ENCODE data around the gene C6orf136. TPM values are rescaled to one million over a fixed set of nuclear protein-coding genes. Genes with fewer than 3 reads are reported as not detected.
A peak's percentile ranks its signal among the peaks of the same experiment; 100 is the strongest.

C6orf136 gene
- total and polyA plus RNA-seq, 9 of the 15 experiments (the other 6 are each of a cell fraction or from before 2014, with no cell fraction given) = 14.1 to 63.1 (median 18.4) TPM

GRCh38 chr6:30615958-30616810 lies 30.7 kb upstream of the C6orf136 start (continued):
- TF ChIP-seq MEIS2 (IDR thresholded peaks at IDR 0.05; ENCODE audit: partially characterized antibody) = no peak
- TF ChIP-seq NCOR1 (IDR thresholded peaks at IDR 0.05) = no peak
- no peak for TF ChIP-seq ZNF764 (CRISPR knock-in tag; IDR thresholded peaks at IDR 0.05; ENCODE audit: low read depth)
- no peak for TF ChIP-seq ZNF507 (tag; conservative IDR thresholded peaks at IDR 0.05)
- TF ChIP-seq HMBOX1 (IDR thresholded peaks at IDR 0.05) = peak; percentile 87
- TF ChIP-seq ZNF696 (CRISPR knock-in tag; conservative IDR thresholded peaks at IDR 0.05) = 0 out of 2 replicates have a peak, but pooled peaks have one; percentile 22
- no peak for TF ChIP-seq CHD7 (IDR thresholded peaks at IDR 0.05; ENCODE audit: low read depth, low read length)
- TF ChIP-seq NCOA1 (IDR thresholded peaks at IDR 0.05; ENCODE audit: low read depth) = 0 out of 2 replicates have a peak, but pooled peaks have one; percentile 29
- TF ChIP-seq ATF1 (CRISPR knock-in tag; IDR thresholded peaks at IDR 0.05) = no peak
- no peak for TF ChIP-seq ATF1 (tag; IDR thresholded peaks at IDR 0.05)
- 0 out of 2 replicates have a peak, but pooled peaks have one; percentile 36 for TF ChIP-seq ZNF408 (CRISPR knock-in tag; IDR thresholded peaks at IDR 0.05; ENCODE audit: low read depth)
- TF ChIP-seq ZBTB17 (CRISPR knock-in tag; IDR thresholded peaks at IDR 0.05) = peak; percentile 77; the same call in 1 of the 2 replicates
- TF ChIP-seq PURB (CRISPR knock-in tag; IDR thresholded peaks at IDR 0.05; ENCODE audit: low read depth) = no peak
- no peak for TF ChIP-seq E2F4 (CRISPR knock-in tag; IDR thresholded peaks at IDR 0.05; ENCODE audit: low read depth)

All from K562 (cell line).